SK-MEL-5 (cell line): ENCODE measurements around the gene ZNF778. TPM values are rescaled to one million over a fixed set of nuclear protein-coding genes. Genes with fewer than 3 reads are reported as not detected.

Source experiments
- DNase-seq: peaks from one replicate; pipeline ENCODE4 v3.0.0-alpha.2; 2016; ENCODE audit warnings: low read depth, low spot score
- in situ Hi-C: cut with HindIII; loops from 2 replicates; pipeline ENCODE4 v1.10.0; 2016; ENCODE audit warnings: low sequenced_read_pairs, high pct_unique_total_duplicates, low pct_unique_long_range_greater_than_20kb
- total RNA-seq: library from RNA; depleted of rRNA; stranded (reverse); fragments of >200 nt; shearing (Covaris generic); gene quantifications from 2 replicates; pipeline ENCODE4 v1.2.3, GENCODE V29; 2014; rRNA removed

Gene ZNF778
- total RNA-seq, 1 experiment from 2014 or later, result 5.2 TPM

DNA sequence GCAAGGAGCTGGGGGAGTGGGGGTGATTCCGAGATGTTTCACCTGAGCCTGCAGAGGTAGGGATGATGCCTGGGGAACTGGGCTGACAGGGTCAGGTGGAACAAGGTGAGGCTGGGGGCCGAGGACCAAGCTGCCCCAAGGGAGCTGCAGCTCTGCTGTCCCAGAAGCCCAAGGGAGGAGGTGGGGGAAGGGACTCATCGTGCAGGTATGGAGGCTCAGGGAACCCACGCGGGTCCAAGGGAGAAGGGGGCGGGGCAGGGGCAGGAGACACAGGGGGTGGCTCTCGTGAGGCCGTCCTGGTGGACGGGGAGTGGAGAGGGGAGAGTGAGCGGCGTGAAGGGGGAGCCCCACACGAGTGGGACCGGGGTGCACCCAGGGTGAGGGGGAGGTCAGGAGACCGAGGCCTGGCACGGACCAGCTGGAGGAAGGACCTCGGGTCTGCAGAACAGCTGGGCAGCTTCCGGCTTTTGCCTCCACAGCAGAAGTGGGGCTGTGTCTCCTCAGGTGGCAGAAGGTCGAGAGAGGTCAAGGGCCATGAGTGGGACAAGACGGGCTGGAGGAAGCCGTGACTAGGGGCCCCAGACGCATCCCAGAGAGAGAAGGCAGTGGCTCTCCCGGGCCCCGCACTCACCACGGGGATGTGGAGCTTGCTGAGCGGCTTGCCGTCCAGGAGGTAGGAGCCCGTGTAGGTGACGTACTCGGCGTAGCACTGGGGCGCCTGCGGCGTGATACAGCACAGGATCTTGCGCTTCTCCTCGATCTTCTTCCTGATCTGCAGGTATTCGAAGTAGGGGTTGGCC lies 61.1 kb downstream of the ZNF778 start:
- no peak for DNase-seq
- in situ Hi-C loops, result no loop called here

DNA sequence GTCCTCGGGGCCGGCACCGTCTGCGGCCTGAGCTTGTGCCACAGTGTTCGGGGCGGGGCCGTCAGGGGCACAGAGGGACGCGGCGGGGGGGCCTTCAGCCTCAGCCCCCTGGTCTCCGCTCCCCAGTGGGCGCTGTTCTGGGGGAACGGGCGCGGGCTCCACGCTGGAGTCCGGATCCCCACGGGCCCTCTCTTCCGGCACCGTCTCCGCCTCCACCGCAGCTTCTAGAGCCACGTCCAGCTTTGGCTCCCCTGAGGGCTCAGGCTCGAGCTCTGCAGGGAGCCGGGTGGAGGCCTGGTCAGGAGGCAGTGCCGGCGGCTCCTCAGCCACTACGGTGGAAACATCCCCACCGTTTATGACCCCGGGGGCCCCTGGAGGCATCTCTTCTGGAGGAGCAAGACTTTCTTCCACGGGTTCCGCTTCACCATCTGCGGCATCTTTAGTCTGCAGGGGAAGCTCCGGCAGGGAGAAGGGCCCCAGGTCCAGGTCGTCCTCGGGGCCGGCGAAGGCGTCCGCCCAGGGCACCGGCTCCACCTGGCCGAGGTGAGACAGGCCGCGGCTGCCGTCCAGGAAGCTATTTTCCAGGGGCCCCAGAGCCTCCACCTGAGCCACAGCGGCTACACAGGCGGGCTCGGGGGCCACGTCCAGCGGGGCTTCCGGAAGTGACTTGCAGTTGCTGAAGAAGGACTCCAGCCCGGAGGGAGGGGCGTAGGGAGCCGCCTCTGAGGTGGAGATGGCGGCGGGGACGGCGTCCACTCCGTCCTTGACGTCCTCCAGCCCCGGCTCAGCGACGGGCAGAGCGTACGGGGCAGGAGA lies 62.4 kb downstream of the ZNF778 start:
- in situ Hi-C loops, result no loop called here
- no peak for DNase-seq

DNA sequence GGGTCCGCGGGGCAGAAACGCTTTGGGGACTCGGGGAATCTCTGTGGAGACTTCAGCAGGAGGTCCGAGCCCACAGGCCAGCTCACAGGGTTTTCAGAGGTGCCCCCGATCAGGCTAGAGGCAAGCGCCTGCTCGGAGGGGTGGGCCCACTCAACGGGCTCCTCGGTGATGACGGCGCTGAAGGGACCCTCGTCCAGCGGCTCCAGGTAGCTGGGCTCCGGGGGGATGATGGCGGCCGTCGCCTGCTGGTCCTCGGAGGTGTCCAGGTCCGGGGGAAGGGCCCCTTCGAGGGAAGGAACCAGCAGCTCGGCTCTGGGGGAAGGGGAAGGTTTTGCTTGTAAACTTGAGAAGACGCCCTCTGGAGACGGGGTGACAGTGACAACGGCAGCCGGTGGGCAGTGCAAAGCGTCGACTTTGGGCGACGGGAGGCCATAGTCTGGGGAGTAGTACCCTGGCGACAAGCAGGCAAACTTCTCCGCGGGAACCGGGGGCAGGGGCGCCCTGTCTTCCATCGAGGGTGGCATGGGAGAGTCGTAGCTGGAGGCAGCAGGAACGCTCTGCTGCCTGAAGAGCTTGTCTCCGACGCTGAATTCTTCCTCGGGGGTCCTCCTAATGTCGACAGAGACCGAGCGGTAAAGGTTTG lies 63.2 kb downstream of the ZNF778 start:
- DNase-seq, result no peak
- in situ Hi-C loops, result no loop called here

DNA sequence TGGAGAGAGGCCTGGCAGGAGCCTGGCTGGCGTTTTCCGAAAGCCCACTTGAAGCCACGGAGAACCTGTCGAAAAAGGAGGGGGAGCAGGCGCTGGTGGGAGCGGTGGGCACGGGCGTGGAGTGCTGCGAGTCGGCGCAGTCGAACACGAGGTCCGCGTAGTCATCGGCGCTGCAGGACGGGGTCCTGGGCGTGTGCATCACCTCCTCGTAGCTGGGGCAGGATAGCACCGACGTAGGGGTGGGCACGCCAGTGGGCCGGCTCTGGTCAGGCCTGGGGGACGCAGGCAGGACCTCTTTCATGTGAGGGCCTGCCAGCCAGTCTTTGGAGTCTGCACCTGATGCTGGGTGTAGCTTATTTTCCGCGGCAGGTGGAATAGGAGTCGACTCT lies 63.7 kb downstream of the ZNF778 start:
- in situ Hi-C loops, result no loop called here
- no peak for DNase-seq

DNA sequence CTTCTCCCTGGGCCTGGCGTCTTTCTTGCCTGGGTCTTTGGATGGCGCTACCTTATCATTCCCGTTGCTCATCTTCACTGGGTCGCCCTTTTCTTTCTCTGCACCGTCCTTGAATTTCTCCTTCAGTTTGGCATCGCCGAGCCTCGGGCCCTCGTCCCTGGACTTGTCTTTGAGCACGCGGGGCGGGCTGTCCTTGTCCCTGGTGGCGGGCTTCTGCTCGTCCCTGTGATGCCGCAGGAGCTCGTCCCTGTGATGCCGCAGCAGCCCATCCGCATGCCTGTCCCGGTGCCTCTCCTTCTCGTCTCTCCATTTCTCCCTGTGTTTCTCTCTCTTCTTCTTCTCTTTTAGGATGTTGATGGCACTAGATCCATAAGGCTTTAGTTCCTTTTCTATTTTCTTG lies 64.3 kb downstream of the ZNF778 start:
- in situ Hi-C loops, result no loop called here
- no peak for DNase-seq

DNA sequence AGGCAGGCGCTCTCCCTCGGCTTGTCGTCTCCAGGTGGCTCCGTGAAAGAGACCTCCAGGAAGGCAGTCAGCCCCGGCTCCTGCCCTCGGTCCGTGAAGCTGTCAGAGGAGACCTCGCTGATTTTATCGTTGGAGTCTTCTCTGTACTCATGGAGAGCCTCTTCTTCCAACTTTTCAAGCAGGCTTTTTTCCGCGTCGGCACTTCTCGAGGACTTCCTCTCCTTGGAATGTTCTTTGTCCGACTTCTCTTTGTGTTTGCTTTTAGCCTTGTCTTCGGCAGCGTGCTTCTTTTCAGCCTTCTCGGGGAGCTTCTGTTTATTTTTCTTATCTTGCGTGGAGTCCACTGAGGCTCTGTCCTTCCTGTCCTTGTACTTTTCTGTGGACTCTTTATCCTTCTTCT lies 65.0 kb downstream of the ZNF778 start:
- in situ Hi-C loops, result no loop called here
- no peak for DNase-seq

DNA sequence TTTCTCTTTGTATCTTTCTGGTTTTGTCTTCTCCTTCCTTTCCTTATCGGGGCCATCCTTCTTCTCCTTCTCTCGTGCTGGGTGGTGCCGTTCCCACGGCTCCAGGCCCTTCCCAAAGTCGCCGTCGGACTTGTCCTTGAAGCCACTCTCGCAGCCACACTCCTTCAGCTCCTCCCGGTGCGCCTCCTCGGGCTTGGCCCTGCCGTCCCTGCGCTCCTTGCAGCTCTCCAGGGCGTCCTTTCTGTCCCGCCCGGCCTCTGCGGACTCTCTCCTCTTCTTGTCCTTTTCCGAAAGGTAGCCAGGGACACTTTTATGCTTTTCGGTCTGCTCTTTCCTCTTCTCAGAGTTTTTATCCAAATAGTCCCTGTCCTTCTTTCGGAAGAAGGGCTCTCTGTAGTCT lies 65.9 kb downstream of the ZNF778 start:
- in situ Hi-C loops, result no loop called here
- no peak for DNase-seq

DNA sequence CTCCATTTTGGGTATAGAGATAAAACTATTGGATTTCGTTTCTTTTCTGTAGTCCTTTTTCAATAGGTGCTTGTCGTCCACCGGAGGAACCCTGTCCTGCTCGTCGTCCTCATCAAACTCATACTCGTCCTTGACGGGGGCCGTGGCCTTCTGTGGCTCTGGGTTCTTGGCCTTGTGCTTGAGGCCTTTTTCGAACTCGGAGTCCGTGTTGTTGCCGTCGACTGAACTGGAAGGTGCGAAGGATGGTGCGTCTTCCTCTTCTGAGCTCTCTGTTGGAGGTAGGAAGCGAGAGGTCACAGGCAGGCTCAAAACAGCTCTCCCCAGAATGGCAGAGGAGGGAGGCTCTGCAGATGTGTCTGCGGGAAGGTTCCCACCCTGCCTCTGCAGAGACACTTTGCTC lies 67.9 kb downstream of the ZNF778 start:
- DNase-seq, result no peak
- in situ Hi-C loops, result no loop called here

DNA sequence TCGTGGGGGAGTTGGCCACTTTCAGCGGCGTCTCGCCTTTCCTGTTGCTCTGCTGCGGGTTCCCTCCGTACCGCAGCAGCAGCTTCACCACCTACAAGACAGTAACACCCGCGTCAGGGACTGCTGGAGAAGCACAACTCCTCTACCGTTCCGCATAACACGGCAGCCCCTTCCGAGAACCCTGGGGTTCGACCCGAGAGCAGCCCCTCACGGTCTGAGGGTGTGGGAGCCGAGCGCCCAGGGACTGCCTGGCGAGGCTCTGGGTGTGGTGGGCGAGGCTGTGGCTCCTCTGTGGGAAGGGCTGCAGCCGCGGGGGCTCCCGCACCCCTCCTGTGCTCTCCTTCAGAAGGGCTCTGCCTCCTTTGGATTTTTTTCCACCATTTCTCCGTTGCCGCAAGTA lies 68.6 kb downstream of the ZNF778 start:
- in situ Hi-C loops, result no loop called here
- DNase-seq, result no peak

Other genes with a start within 250 kb of the ZNF778 start
- not detected in 2 replicates for gene CBFA2T3, start 240.5 kb upstream of the ZNF778 start, total RNA-seq
- gene ACSF3, start 123.9 kb upstream of the ZNF778 start, total RNA-seq, result 20.6 and 24.8 TPM in 2 replicates
- not detected in 2 replicates for gene CDH15, start 46.0 kb upstream of the ZNF778 start, total RNA-seq
- 0.77 TPM in 1 of 2 replicates, not detected in the other for gene SLC22A31, start 17.2 kb upstream of the ZNF778 start, total RNA-seq